Activated T-helper 1 cell treated with Interleukin-2 at 50 U/mL for 16 hours (primary cell): Measurements from ENCODE around the gene USP40.

Experiments used
- DNase-seq: peaks from one replicate; pipeline ENCODE4 v3.0.0-alpha.2; 2020; ENCODE audit warnings: low read depth

USP40 gene

GRCh38 chr2:233443511-233444183 lies 122.9 kb downstream of the USP40 start:
- peak; percentile 67 for DNase-seq

- DNase-seq, result no peak
Measured at GRCh38 chr2:233442028-233442310, 124.6 kb downstream of the USP40 start.

- DNase-seq, result no peak
Measured at GRCh38 chr2:233441161-233442027, 125.2 kb downstream of the USP40 start.

- no peak for DNase-seq
Measured at GRCh38 chr2:233440714-233441113, 125.9 kb downstream of the USP40 start.

GRCh38 chr2:233440314-233440713 lies 126.3 kb downstream of the USP40 start:
- DNase-seq, result no peak

- no peak for DNase-seq
Measured at GRCh38 chr2:233439191-233439590, 127.4 kb downstream of the USP40 start.

GRCh38 chr2:233438573-233439147 lies 127.9 kb downstream of the USP40 start:
- no peak for DNase-seq

- DNase-seq, result no peak
Measured at GRCh38 chr2:233437439-233437955, 129.1 kb downstream of the USP40 start.

GRCh38 chr2:233436691-233437438 lies 129.7 kb downstream of the USP40 start:
- DNase-seq, result no peak

GRCh38 chr2:233436191-233436581 lies 130.4 kb downstream of the USP40 start:
- no peak for DNase-seq

GRCh38 chr2:233435436-233436190 lies 131.0 kb downstream of the USP40 start:
- DNase-seq, result no peak

- DNase-seq, result no peak
Measured at GRCh38 chr2:233434666-233435330, 131.8 kb downstream of the USP40 start.

- no peak for DNase-seq
Measured at GRCh38 chr2:233433794-233434193, 132.8 kb downstream of the USP40 start.

GRCh38 chr2:233433029-233433428 lies 133.6 kb downstream of the USP40 start:
- DNase-seq, result no peak

- DNase-seq, result no peak
Measured at GRCh38 chr2:233430651-233431050, 135.9 kb downstream of the USP40 start.

GRCh38 chr2:233430081-233430480 lies 136.5 kb downstream of the USP40 start:
- no peak for DNase-seq

GRCh38 chr2:233429175-233429897 lies 137.2 kb downstream of the USP40 start:
- no peak for DNase-seq

- no peak for DNase-seq
Measured at GRCh38 chr2:233428438-233428837, 138.1 kb downstream of the USP40 start.

GRCh38 chr2:233428008-233428407 lies 138.6 kb downstream of the USP40 start:
- DNase-seq, result no peak

GRCh38 chr2:233426619-233427342 lies 139.8 kb downstream of the USP40 start:
- no peak for DNase-seq
